ENCODE measurements around the gene ADGRG7.

DNA sequence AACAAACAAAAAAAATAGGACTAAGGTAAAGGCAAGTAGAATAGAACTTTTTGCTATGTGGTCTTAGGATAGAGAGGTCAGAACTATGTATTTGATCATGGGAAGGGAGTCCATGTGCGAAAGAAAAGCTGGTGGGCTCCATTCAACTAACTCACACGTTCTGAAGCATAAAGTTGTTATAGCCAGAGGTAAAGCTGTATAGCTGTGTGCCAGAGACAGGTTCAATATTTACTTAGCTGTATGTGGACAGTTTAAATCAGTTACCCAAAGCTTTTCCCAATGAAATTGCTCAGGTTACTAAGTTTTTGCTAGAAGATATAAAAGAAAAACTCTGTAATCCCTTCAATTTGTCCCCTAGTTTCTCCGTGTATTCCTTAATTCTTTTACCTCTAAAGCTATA is 37.8 kb downstream of the ADGRG7 start:
- no peak for TF ChIP-seq ZNF274 (IDR thresholded peaks at IDR 0.05; ENCODE audit: low read depth, low read length)
- no peak for TF ChIP-seq YY1 (IDR thresholded peaks at IDR 0.05; ENCODE audit: insufficient read depth, insufficient read length)
- no peak for TF ChIP-seq SUZ12 (IDR thresholded peaks at IDR 0.05; ENCODE audit: extremely low read depth, insufficient read depth, insufficient read length)

All from NT2/D1 (cell line).